Measurements from ENCODE around the gene FIGLA.

The FIGLA gene

DNA sequence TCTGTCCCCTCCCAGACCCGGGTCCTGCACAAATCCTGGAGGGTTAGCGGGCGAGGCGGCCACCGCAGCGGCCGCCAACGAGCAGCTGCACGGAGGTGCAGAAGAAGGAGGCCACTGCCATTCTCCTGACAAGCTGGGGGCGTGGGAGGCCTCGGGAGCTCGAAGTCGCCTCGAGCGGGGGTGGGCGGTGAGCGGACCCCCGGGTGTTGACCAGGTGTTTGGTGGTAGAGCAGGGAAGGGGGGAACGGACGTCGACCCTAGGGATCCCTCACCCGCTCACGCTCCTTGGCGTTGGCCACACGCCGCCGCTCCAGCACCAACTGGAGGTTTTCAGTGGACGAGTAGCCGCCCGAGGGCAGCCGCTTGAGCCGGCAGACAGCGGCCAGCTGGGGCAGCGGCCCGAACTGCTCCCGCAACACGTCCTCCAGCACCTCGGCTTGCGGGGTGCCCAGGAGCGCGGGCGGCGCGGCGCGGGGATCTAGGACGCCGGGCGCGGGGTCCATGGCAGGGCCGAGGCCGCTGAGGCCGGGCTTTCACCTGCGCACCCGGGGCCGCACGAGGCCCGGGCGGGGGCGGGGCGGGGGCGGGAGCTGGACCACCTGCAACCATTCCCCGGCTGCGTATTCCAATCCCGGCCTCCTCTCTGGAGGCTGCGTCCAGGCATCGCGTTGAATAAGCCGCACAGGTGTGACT, at the start of gene FIGLA:
TSS of gene FIGLA (minus strand) at position 508 of the 693 bp plus-strand sequence. CDS start at position 503, 5 bp downstream.
- DNase-seq, result no peak

DNA sequence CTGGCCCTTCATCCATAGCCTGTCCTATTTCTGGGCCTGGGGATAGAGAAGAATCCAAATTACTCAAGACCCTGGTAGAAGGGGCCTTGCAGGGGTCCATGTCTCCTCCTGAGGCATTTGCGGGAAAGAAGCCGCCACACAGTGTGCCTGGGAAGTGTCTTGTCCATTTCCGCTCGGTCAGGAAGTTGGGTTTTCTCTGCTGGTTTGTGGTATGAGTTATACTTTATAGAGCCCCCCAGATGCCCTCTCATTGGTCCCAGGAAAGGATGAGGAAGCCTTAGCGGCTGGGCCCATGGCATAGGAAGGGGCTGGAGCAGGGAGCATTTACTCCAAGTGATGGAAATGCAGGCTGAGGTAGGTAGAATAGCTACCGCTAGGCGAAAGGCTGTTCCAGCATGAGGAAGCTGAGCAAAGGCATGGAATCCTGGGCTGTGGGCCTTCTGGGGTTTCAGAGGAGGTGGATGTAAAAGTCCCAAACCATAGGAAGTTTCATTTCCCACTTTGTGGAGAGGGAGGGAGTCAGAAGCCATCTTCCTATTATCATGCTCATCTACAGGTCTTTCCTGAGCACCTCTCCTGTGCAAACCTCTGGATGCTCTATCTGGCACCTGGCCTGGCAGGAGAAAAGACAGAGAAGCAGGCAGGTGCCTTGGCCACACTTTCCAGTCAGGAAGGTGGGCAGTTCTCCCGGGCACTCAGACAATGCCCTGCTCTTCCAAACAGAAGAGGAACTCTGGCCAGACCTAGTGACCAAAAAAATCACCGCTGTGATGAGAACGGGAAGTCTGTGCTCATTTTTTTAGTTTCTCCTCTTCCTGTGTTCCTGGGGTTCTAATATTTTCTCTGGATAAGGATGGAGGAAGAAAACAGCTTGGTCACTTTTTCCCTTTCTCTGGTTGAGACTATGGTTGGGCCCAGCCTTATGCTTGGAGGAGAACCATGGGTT, 47.8 kb upstream of the FIGLA start:
- no peak for DNase-seq

- DNase-seq, result no peak
Measured at GRCh38 chr2:70835643-70836042, 45.2 kb upstream of the FIGLA start, which contains the start of gene CD207. CD207 (minus strand) TSS chr2:70835816; CDS start chr2:70835776, 40 bp downstream.

- no peak for DNase-seq
Measured at GRCh38 chr2:70834881-70835280, 44.4 kb upstream of the FIGLA start.

- no peak for DNase-seq
Measured at GRCh38 chr2:70834106-70834505, 43.7 kb upstream of the FIGLA start.

GRCh38 chr2:70833246-70833645, 42.8 kb upstream of the FIGLA start:
- DNase-seq, result no peak

- DNase-seq, result no peak
Measured at GRCh38 chr2:70832386-70832785, 41.9 kb upstream of the FIGLA start.

GRCh38 chr2:70831861-70832260, 41.4 kb upstream of the FIGLA start:
- no peak for DNase-seq

DNA sequence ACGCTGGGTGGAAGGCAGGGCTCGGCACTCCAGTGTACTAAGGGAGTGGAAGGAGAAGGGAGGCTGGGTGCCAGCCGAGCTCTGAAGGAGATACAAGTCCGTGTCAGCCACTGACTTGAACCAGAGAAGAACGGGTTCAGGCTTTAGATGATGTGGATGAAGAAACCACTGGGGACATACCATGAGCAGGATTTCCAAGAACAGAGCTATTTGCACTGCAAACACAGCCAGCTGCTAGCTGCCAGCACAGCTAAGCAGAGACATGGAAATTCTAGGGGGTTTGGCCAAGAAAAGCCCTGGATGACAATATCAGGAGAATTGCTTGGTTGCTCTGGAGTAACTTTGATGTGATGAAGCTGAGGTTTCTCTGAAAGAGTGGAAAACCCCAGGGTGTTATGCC, 39.9 kb upstream of the FIGLA start:
- no peak for DNase-seq

DNA sequence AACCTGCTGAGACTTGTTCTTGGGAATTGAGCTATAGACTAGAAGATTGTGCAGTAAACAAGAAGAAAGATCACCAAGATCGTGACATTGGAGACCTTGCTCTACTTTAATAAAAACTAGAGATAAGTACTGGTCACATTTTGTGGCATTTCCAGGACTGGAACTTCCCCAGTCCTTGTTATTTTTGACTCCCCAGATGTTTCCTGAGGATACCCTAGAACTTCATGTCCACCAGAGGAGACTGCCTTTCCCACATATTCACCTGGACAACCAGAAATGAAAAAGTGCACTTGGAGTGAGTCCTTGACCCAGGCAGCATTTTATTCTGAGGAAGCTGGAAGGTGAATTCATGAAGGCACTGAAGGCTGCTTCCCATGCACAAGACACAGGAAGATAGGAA, 39.5 kb upstream of the FIGLA start:
- DNase-seq, result no peak

DNA sequence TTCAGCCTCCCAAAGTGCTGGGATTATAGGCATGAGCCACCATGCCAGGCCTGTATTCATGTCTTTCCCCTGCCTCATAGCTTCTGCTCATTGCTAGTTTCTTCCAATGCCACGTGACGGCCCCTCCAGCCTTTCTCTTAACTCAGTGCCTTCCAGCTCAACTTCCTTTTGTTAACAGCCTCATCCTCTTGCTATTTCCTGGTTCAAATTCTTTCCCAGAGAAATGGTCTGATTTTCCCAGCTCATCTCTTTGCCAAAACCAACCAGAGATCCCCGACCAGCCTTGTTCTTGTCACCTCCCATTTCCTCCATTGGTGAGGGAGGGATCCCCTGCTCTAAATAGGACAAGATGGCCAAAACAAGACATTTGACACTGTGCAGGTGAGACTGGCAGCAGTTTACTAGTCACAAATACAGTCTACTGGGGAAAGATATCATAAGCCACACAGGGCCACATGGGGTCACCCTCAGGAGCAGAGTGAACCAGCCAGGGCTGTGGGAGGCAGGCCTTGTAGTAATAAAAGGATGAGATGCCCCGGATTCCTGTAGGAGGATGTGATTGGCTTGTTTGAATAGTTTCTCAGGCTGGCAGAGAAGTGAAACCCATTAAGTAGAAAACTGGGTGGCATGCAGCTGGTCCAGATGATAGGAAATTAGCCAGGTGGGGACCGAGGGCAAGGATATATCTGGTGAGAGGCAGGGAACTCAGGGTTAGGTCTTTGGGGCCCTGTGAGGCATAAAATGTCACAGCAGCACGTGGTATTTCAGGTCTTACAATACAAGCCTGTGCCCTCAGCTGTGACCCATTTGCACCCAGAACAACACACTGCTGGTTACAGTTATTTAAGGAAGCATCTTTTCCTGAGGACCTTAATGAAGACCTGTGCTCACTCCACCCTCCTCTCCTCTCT, 38.7 kb upstream of the FIGLA start:
- DNase-seq, result no peak

DNA sequence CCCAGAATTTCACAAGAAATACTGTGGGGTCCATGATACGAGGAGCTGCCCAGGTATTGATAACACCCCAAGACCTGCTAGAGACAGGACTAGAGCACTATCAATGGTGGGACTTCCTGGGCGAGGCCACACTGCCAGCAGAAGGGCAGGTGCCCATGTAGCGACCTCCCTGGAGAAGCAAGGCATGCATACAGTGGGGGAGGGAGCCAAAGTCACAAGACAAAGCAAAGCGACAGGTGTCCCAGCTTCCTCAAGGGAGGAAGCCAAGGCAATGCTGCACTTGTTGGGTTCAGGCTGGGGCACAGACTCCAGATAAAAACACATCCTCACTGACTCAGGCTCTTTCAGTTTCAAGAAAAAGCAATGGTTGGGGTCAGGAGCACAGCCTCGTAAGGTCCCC, 37.7 kb upstream of the FIGLA start:
- no peak for DNase-seq

GRCh38 chr2:70827388-70827787, 36.9 kb upstream of the FIGLA start:
- no peak for DNase-seq

GRCh38 chr2:70826696-70827350, 36.4 kb upstream of the FIGLA start:
- DNase-seq, result no peak

DNA sequence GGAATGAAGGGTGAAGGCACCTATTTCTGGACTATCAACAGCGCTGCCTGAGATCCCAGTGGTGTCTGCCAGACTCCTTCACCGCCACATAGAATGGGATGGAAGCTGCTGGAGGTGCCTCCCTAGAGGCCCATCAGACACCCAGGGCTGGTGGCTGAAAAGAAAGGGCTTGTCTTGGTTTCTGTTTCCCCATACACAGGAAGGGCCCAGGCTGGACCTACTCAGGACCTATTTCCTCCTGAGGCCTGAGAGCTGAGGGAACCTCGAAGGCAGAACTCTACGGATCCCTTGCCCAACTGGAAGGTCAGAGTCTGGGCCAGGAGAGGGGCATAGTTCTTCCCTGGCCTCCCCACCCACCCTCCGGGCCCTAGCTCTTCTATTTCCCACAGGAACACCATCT, 32.8 kb upstream of the FIGLA start:
- DNase-seq, result no peak

- no peak for DNase-seq
Measured at GRCh38 chr2:70822843-70823242, 32.4 kb upstream of the FIGLA start.

DNA sequence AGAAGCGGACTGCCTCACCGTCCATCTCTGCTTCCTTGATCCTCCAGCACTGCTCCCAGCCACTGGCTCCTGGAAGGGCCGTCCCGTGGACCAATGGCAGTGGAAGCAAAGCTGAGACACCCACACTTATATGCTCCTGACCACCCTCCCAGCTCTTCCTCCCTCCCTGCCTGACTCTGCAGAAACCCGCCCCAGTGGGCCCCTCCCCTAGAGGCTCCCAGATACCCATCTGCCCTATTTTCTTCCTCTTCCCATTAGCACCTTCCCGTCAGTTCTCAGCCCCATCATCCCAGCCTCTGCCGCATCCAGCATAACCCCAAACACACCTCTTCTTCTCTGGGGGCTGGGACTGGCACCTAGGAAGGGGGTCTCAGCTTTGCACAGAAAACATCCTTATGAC, 30.1 kb upstream of the FIGLA start, which contains the start of gene CLEC4F:
TSS of gene CLEC4F (minus strand) at position 101 of the 400 bp plus-strand sequence. CDS start at position 25, 76 bp downstream.
- no peak for DNase-seq

DNA sequence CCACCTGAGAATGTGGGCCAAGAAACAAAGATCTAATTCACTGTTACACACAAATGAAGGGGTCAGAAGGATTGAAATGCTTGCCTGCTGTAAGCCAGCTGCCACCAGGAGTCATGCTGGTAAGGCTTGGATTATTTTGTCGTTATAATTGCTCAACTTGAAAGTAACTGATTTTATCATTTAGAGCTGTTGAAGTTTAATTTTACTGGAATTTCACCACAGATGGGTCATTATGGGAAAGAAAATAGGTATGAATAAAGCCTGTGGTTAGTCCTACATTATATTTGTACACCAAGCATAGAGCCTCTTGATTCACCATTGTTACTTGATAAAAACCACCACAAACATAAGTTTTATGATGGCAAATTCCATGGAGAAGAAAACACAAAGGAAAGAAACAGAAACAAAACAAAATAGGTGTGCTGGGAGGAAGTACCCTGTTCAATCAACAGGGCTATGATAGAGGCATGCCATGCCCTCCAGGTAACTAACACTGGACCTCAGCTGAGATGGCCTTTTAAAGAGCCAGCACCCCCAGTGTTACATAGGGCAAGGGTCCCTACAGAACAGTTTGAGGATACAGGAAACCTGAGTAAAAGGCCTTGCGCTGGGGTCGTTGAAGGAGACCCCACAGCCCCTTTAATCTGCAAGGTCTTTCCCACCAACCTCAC, 27.0 kb upstream of the FIGLA start:
- DNase-seq, result no peak

DNA sequence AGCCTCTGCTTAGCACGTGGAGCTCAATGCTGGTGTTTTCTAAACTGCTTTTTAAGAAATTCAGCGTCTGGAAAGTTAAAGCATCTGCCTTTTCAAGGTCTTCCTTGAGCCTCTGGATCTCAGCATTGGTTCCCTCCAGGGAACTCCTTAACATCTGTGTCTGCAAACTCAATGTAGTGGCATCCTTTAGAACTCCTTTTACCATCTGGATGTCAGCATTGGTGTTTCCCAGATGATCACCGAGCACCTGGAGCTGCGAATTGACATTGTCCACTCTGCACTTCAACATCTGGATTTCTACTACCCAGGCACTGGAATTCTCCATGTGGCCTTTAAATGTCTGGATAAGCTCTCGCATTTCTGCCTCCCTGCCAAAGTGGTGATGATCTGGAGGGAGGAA, 26.3 kb upstream of the FIGLA start:
- no peak for DNase-seq

DNA sequence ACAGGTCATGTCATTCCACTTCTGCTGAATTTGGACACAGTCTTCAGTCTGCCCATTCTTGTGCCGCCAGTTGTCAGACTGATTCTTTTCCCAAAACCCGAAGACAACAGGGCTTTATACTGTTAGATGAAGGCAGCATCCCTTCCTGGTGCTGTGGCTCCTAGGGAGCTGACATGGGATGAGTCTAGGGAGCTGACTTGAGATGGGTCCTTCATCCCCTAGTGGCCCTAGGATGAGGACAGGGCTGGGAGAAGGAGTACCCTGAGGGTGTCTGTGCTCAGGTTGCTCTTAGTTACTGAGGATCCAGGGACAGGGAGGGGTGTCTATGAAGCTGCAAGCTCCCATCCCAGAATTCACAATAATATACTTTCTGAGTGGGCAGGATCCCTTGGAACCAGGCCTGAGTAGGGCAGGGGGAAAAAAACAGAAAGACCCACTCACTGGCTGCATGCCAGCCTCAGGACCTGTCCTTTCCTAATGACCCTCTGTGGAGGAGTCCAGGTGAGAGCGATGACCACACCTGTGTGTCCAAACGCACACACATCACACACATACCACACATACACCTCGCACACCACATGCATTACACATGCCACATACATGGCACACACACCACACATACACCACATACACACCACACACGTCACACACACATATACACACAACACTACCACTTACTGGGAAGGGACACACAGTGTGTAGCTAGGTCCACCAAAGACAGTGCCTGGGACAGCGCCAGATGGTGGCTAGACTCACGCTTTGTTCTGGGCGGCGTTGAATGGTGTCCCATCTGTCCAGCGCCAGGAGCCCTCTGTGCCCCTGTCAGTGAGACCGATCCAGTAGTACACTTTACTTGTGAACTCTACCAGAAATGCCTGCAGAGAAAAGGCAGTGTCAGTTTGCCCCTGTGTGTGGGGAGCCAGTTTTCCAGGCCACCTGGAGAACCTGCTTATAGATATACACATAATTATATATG, 18.8 kb upstream of the FIGLA start:
- no peak for DNase-seq

DNA sequence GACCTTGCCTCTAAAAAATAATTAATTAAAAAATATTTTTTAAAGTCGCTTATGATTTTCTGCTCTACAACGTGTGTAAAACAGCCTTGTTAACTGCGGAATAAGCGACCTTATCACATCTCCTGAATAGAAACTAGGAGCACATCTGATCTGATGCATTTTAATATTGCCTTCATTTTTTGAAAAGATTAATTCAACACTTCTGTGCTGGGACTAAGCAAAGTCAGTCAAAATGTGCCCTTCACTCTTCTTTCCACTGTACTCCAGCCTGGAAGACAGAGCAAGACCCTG, 17.3 kb upstream of the FIGLA start:
- DNase-seq, result no peak

Measured in COR-L47 (cell line).